Measurements from ENCODE around the gene PRSS27. TPM values are rescaled to one million over a fixed set of nuclear protein-coding genes. Genes with fewer than 3 reads are reported as not detected.

The PRSS27 gene
- total and polyA plus RNA-seq, 2 of the 4 experiments (the other 2 are of a cell fraction), result under 0.01 to 0.58 TPM

DNA sequence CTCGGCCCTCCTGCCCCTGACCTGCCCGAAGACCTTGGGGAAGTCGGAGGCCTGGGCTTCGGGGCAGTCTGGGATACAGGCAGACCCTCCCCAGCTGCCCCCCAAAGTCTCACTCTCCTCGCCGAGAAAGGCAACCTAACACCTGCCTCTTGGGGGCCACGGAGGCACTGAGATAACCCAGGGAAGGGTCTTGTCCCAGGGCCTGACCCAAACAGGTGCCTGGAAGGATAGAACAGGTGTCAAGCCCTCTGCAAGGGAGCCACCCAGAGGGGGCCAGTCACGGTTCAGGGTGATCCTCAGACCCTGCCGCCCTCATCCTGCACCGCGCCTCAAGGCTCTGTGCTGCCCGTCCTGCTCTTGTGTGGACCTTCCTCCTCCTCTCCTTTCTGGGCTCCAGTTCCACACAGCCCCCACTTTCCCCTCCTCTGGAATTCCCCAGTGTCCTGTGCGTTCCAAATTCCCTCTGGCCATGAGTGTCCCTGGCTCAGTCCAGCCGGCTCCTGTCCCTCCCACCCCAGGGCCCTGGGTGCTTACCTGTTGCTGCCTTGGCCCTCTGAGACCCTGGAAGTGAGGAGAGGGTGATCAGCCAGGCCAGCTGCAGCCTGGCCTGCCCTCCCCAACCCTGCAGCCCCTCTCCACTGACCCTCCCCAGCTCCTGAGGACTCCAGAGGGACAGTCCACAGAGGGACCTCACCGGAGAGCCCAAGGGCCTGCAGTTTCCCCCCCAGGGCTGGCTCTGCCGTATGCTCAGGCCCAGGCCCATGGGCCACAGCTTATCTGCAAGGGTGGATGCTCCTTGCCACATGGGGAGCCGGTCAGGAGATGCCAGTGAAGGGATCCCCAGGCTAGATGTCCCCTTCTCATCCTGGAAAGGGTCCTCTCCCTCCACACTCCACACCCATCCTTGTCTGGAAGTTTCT is 3.8 kb downstream of the PRSS27 start:
- ATAC-seq (ENCODE audit: low read depth), result no peak
- Histone ChIP-seq H3K4me1 (ENCODE audit: control insufficient read depth, insufficient read depth, low read length) (no peaks in the 10 kb centered on the region), H4K8ac (ENCODE audit: low read depth in 2 of 2, low read length in 2 of 2) (no peak overlapping the region), H3K4me2 (ENCODE audit: low read depth, low read length) (no peak overlapping the region), H4K91ac (ENCODE audit: insufficient read depth, low read depth, low read length) (no peak overlapping the region), H2AK9ac (replicated peaks; ENCODE audit: low read depth, low read length, poor library complexity) (no peak overlapping the region), H3K4ac (ENCODE audit: low read depth, low read length) (no peak overlapping the region), H3K9me3 (ENCODE audit: control insufficient read depth, insufficient read depth, low read length) (no peaks in the 10 kb centered on the region), H4K5ac (ENCODE audit: low read depth, low read length) (no peak overlapping the region), H3K9ac (ENCODE audit: low read depth, low read length) (no peak overlapping the region), H3K27me3 (ENCODE audit: control insufficient read depth, insufficient read depth, low read length) (no peaks in the 10 kb centered on the region), H2BK20ac (ENCODE audit: low read depth, low read length) (no peak overlapping the region), H3K23ac (ENCODE audit: low read depth, low read length) (no peak overlapping the region), H3K9me1 (ENCODE audit: insufficient read depth, low read length) (no peaks in the 10 kb centered on the region), H3K18ac (ENCODE audit: low read depth, low read length) (no peak overlapping the region), H2AFZ (replicated peaks; ENCODE audit: low read length, poor library complexity) (no peak overlapping the region), H3K56ac (ENCODE audit: extremely low read depth, insufficient read depth, low read length) (no peak overlapping the region), H4K20me1 (ENCODE audit: insufficient read depth, low read length) (peaks cover 4% of the 10 kb centered on the region), H3K36me3 (ENCODE audit: control insufficient read depth, insufficient read depth, low read length) (no peaks in the 10 kb centered on the region), H3K27ac (ENCODE audit: insufficient read depth, low read length) (no peak overlapping the region), H3K14ac (replicated peaks; ENCODE audit: low read depth, low read length) (no peak overlapping the region), H2AK5ac (ENCODE audit: low read depth, low read length) (no peak overlapping the region), H2BK5ac (ENCODE audit: low read depth, low read length, poor library complexity, severe bottlenecking) (no peak overlapping the region), H2BK120ac (ENCODE audit: low read depth, low read length) (no peak overlapping the region), H3K79me1 (ENCODE audit: low read depth in 1 of 2, low read length in 2 of 2) (no peaks in the 10 kb centered on the region), H3K4me3 (ENCODE audit: insufficient read depth, low read depth, low read length) (no peak overlapping the region), H2BK15ac (ENCODE audit: low read depth, low read length) (no peak overlapping the region)
- TF ChIP-seq RFX5 (IDR thresholded peaks at IDR 0.05; ENCODE audit: low read depth, low read length) (no peak), POLR2A (IDR thresholded peaks at IDR 0.05; ENCODE audit: low read depth, low read length) (no peak), CHD1 (IDR thresholded peaks at IDR 0.05; ENCODE audit: low read depth, low read length) (no peak), FOS (IDR thresholded peaks at IDR 0.05; ENCODE audit: low read depth, low read length) (no peak), BHLHE40 (IDR thresholded peaks at IDR 0.05; ENCODE audit: low read depth, low read length) (no peak), NFE2L2 (IDR thresholded peaks at IDR 0.05; ENCODE audit: low read depth, low read length) (no peak), CEBPB (IDR thresholded peaks at IDR 0.05; ENCODE audit: low read depth, low read length) (no peak)
- TF ChIP-seq, protein P1, sequence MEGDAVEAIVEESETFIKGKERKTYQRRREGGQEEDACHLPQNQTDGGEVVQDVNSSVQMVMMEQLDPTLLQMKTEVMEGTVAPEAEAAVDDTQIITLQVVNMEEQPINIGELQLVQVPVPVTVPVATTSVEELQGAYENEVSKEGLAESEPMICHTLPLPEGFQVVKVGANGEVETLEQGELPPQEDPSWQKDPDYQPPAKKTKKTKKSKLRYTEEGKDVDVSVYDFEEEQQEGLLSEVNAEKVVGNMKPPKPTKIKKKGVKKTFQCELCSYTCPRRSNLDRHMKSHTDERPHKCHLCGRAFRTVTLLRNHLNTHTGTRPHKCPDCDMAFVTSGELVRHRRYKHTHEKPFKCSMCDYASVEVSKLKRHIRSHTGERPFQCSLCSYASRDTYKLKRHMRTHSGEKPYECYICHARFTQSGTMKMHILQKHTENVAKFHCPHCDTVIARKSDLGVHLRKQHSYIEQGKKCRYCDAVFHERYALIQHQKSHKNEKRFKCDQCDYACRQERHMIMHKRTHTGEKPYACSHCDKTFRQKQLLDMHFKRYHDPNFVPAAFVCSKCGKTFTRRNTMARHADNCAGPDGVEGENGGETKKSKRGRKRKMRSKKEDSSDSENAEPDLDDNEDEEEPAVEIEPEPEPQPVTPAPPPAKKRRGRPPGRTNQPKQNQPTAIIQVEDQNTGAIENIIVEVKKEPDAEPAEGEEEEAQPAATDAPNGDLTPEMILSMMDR (conservative IDR thresholded peaks at IDR 0.05; ENCODE audit: low read depth, low read length), result no peak
- BruUV-seq (replicated peaks), result no TSS peak
- 57% methylated on average over 10 of the region's 17 CpGs; no CpG with 5 or more reads in 1 of the 2 experiments for WGBS, 2 experiments (ENCODE audit: extremely low coverage in 2 of 2, insufficient read length in 1 of 2)
- ChIA-PET POLR2A (ENCODE audit: unreplicated experiment) (no interaction called here), CTCF (interaction anchor here (0.6 kb wide), 1 partner anchor 165 kb away, joined by 5 read pairs; no protein-coding TSS in a partner anchor)
- in situ Hi-C loops (cut with MboI; ENCODE audit: low sequenced_read_pairs) (no loop called here), intact Hi-C loops (cut with micrococcal nuclease) (no loop called here), dilution Hi-C loops (cut with HindIII; ENCODE audit: low sequenced_read_pairs, unreplicated experiment) (no loop called here)
- DNase-seq, result no peak
